ENCODE results near the gene PRSS33.

The PRSS33 gene

GRCh38 chr16:2803545-2804195 lies 16.3 kb upstream of the PRSS33 start:
- ChIA-PET CTCF (no interaction called here), POLR2A (no interaction called here)
- no peak for TF ChIP-seq CTCF (IDR thresholded peaks at IDR 0.05; ENCODE audit: insufficient read depth, low read length, missing control alignments)

GRCh38 chr16:2799859-2800226 lies 12.5 kb upstream of the PRSS33 start:
- no peak for DNase-seq (ENCODE audit: low read depth, low spot score)
- ChIA-PET POLR2A (interaction anchor here (0.6 kb wide), 1 partner anchor 19 kb away, joined by 3 read pairs; no protein-coding TSS in a partner anchor), CTCF (interaction anchor here (1.3 kb wide), 1 partner anchor 39 kb away, joined by 6 read pairs; no protein-coding TSS in a partner anchor)
- TF ChIP-seq CTCF (IDR thresholded peaks at IDR 0.05; ENCODE audit: insufficient read depth, low read length, missing control alignments), result no peak
- H3K4me3 ChIP-seq (ENCODE audit: low read depth, low read length), result no peak overlapping the region

More at GRCh38 chr16:2803545-2804195, 16.3 kb upstream of the PRSS33 start:
- no peak for DNase-seq (ENCODE audit: low read depth, low spot score)
- H3K4me3 ChIP-seq (ENCODE audit: low read depth, low read length), result no peak overlapping the region

GRCh38 chr16:2799205-2799858 lies 12.0 kb upstream of the PRSS33 start:
- no peak for DNase-seq (ENCODE audit: low read depth, low spot score)
- no peak for TF ChIP-seq CTCF (IDR thresholded peaks at IDR 0.05; ENCODE audit: insufficient read depth, low read length, missing control alignments)
- CTCF ChIA-PET, result interaction anchor here (1.3 kb wide), 1 partner anchor 69 kb away, joined by 6 read pairs; no protein-coding TSS in a partner anchor
- POLR2A ChIA-PET, result interaction anchor here (0.6 kb wide), 1 partner anchor 18 kb away, joined by 3 read pairs; no protein-coding TSS in a partner anchor
- H3K4me3 ChIP-seq (ENCODE audit: low read depth, low read length), result no peak overlapping the region

- DNase-seq (ENCODE audit: low read depth, low spot score), result no peak
- POLR2A ChIA-PET, result no interaction called here
- CTCF ChIA-PET, result interaction anchor here (1.3 kb wide), 2 partner anchors 40 to 70 kb away, joined by 3 to 6 read pairs; no protein-coding TSS in a partner anchor
These were observed 11.4 kb upstream of the PRSS33 start for GRCh38 chr16:2798723-2799204.

GRCh38 chr16:2795395-2796143 lies 8.2 kb upstream of the PRSS33 start:
- no peak for TF ChIP-seq CTCF (IDR thresholded peaks at IDR 0.05; ENCODE audit: insufficient read depth, low read length, missing control alignments)
- H3K4me3 ChIP-seq (ENCODE audit: low read depth, low read length), result no peak overlapping the region
- ChIA-PET POLR2A (no interaction called here), CTCF (interaction anchor here (0.9 to 1.6 kb wide), 4 partner anchors 28 to 132 kb away, joined by 3 to 4 read pairs (median 3); no protein-coding TSS in a partner anchor)
- no peak for DNase-seq (ENCODE audit: low read depth, low spot score)

More at GRCh38 chr16:2798723-2799204, 11.4 kb upstream of the PRSS33 start:
- TF ChIP-seq CTCF (IDR thresholded peaks at IDR 0.05; ENCODE audit: insufficient read depth, low read length, missing control alignments), result no peak
- H3K4me3 ChIP-seq (ENCODE audit: low read depth, low read length), result no peak overlapping the region

Measured in AG04449 (cell line).